Hematopoietic multipotent progenitor cell treated with erythropoietin and hydrocortisone succinate and interleukin-3 and kit ligand, for 8 days (in vitro differentiated cells): ENCODE measurements around the gene KLHDC4.
"Not testable (repeated sequence)": the region's sequence is repeated elsewhere in the genome, so short reads cannot be mapped to it uniquely, and the experiment has no call there.

Experiments
- DNase-seq: peaks from one replicate; pipeline ENCODE4 v3.0.0-alpha.2; 2015

Gene KLHDC4

DNA sequence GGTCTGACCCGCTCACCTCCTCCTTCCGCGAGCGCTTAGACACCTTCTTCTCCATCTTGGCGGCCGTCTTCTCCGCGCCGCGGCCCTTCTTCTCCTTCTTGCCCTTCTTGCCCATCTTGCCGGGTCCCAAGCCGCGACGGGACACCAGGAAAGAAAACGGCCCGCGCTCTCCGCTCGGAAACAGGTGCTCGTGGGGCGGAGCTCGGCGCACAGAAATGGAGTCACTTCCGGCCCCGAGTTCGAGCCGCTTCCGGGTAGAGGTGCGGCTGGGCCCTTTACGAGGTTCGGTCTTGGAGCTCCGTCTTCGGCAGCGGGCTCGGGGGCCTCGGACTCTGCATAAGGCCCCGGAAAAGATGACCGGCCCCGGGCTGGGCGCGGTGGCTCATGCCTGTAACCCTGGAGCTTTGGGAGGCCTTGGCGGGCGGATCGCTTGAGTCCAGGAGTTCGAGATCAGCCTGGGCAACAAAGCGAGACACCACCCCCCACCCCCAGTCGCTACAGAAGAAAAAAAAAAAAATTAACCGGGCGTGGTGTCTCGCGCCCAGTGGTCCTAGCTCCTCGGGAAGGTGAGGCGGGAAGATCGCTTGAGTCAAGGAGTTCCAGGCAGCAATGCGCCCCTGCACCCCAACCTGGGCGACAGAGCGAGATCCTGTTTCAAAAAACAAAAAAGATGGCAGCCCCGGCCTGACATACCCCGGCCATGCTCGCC lies at the start of gene KLHDC4:
TSS of gene KLHDC4 (minus strand) at position 211 of the 709 bp plus-strand sequence. CDS start at position 115, 96 bp downstream.
- DNase-seq: peak; percentile 88

DNA sequence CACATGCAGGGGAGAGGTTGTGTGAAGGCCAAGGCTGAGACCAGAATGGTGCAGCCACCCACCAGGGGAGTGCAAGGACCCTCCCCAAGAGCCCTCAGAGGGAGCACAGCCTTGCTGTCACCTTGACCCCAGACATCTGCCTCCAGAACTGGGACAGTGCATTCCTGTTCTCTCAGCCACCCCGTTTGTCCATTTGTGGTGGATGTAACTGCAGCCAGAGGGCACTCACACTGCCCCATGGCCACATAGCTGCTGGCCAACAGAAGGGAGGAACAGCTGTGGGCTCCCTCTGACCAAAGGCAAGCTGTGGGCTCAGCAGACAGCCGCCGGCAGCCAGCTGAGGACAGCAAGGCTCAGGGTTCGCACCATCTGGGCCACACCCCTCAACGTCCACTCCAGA lies 49.8 kb upstream of the KLHDC4 start:
- no peak for DNase-seq

DNA sequence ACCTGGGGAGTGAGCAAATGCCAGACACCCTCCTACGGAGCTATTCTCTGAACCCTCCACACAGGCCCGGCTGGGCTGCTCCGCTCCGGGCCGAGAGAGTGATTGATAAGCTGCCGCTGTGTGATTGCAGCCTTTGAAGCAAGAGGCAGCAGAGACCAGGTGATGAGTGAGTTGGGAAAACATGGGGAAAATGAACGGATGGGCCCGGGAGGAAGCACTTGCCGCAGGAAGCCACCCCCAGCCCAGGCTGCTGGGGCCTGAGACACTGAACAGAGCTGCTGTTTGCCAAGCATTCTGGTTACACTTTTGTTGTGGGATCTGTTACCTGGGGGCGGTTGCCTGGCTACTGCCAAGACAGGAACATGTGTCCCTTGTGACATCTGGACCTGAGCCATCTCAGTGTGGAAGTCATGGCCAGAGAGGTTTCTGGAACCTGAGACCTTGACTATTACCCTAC lies 46.4 kb upstream of the KLHDC4 start:
- no peak for DNase-seq

DNA sequence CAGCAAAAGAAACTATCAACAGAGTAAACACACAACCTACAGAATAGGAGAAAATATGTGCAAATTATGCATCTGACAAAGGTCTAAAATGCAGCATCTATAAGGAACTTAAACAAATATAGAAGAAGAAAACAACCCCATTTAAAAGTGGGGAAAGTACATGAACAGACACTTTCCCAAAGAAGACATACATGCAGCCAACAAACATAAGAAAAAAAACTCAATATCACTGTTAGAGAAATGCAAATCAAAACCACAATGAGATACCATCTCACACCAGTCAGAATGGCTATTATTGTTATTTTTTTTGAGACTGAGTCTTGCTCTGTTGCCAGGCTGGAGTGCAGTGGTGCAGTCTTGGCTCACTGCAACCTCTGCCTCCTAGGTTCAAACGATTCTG lies 45.7 kb upstream of the KLHDC4 start:
- not testable (repeated sequence) for DNase-seq

DNA sequence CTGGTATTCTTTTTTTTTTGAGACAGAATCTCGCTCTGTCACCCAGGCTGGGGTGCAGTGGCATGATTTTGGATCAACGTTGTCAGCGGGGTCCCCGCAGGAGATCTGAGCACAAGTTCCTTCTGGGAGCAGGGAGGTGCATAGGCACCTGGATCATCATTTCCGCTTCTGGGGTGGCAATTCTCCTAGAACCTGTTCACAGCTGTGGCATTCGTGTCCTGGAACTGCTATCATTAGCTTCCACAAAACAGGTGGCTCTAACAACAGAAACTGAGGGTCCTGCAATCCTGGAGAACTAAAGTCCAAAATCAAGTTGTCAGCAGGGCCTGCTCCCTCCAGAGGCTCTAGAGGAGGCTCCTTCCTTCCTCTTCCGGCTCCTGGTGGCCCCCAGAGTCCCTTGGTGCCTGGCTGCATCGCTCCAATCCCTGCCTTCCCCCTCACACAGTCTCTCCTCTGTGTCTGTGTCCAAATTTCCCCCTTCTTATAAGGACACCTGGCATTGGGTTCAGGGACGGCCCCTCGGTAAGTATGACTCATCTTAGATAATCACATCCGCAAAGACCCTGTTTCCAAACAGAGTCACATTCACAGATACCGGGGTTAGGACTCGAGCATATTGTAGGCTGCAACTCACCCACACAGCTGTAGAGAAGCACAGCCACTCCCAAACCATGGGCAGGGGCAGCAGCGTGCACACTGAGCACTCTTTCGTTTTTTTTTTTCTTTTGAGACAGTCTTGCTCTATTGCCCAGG lies 43.5 kb upstream of the KLHDC4 start:
- no peak for DNase-seq

DNA sequence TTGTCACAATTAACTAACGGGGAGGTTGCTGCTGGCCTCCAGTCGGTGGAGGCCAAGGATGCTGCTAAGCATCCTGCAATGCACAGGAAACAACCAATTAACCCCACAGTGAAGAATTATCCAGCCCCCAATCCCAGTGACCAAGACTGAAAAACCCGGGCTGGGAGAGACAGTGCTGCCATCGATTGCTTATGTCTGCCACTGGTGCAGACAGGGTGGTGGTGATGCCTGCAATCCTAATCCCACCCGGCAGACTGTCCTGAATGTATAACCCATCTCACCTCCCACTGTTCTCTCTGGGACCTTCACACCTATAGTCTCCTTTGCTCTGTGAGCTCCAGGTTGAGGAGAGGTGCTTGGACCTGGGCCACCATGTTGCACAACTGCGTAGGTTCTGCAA lies 42.3 kb upstream of the KLHDC4 start:
- DNase-seq: no peak

DNA sequence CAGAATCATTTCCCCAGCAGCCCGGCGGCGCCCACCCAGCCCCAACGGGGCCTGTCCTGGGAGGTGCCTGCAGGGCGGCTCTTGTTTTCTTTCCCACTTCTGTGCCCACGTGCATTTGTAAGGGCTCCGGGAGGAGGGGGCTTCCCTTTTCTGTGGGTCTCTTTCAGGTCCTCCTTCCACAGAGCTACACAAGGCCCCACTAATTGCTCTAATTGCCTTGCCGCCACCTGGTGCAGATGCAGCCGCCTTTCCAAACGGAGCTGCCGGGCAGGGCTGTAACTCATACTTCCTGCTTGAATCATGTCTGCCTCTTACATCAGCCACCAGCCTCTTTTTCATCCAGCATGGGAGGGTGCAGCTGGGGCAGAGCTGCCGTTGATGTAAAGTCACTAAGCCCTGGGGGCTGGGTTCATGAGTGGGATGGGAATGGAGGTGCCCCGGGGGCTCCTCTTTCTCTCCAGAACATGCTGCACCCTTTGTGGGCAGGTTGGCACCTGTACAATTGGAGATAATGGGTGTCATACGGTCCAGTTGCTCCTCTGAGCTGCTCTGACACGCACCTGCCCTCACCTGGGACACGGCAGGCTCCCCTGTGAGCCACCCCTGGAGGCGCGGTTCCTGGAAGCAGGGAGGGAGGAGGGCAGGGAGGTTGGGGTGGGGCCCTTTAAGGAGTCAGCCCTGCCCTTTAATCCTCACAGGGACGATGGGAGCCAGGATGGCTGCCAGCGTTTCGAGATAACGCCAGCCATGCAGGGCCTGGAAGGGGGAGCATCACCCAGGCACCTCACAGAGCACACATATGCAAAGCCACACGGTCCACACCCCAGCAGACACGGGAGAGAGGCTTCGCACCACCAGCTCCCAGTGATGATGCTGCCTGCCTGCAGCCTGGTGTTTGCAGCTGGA lies 41.1 kb upstream of the KLHDC4 start:
- peak; percentile 86 for DNase-seq

DNA sequence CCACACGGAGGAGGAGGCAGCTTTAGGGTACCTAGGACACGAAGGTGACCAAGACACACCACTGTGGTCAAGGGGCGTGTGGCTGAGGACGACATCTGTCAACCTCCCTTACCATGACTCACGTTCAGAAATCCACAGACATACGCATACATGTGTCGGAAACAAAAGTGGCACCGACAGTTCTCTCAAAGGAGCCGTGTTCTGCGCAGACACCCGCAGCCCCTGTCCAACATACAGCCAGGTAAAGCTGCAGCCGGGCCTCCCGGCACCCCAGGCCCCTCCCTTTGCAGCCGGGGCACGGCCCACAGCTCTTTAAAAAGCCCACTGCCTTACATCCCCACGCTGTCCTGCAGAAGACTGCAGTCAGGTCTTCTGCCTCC lies 40.5 kb upstream of the KLHDC4 start:
- DNase-seq: no peak

DNA sequence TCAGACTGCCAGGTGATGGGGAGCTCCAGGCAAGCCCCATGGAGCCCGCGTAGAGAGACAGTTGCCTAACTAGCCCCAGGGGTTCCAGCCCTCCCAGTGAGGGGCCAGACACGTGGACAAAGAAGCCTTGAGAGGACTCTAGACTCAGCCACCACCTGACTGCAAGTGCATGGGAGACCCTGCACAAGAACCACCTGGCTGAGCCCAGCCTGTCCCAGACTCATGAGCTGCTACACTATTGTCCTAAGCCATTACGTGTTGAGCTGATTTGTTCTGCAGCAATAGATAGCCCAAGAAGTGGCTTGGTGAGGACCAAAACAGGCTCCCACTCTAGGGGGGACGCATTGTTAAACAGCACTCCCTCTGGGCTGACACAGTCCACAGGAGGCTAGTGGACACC lies 37.6 kb upstream of the KLHDC4 start:
- no peak for DNase-seq

DNA sequence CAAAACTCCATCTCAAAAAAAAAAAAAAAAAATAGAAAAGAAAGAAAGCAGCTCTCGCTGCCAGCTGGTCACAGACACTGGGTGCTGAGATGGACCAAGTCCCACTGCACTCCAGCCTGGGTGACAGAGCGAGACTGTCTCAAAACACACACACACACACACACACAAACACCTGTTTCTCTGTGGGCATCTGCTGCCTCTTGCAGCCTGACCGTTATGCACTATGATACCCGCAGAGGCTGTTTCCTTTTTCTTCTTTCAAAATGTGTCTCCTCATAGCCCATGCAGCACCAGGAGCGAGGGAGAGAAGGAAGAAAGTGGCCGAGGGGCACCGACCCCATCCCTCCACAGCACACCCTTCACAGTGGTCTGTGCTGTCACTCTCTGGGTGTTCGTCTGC lies 36.9 kb upstream of the KLHDC4 start:
- DNase-seq: no peak

DNA sequence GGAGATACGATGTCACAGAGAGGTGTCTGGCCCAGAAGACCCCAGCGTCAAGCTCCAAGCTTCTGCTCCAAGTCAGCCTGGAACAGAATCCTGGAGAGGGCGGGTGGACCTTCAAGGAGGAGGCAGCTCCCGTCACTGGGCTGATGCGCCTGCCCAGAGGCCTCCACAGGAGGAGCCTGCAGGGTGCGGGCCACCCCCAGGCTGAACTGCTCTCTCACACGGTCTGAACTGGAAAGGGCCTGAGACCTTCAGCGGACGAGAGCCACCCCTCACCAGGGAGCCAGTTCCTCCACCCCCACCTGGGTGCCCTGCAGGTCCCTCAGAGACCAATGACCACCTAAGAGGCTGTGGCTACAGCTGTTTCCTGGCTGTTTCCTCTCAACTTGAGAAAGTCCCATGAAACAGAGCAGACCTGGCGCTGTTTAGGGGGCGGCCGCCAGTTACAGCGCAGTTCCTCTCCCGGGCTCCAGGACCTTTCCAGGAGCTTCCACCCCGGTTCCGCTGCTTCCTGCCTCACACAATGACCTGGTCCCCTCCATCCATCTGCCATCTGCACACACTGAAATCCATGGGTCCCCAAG lies 36.0 kb upstream of the KLHDC4 start:
- DNase-seq: no peak

DNA sequence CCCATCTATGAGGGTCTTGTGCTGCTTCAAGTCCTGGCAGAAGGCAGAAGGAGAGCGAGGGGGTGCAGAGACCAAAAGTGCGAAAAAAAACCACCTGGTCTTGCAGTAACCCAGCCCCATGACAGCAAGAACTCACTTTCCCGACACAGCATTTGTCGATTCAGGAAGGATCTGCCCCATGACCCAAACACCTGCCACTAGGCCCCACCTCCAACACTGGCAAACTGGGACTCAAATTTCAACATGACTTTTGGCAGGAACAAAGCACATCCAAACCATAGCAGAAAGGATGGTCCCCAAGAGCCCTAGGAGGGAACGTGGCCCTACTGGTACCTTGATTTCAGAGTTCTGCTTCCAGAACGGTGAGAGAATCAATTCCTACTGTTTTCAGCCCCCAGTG lies 34.7 kb upstream of the KLHDC4 start:
- no peak for DNase-seq

DNA sequence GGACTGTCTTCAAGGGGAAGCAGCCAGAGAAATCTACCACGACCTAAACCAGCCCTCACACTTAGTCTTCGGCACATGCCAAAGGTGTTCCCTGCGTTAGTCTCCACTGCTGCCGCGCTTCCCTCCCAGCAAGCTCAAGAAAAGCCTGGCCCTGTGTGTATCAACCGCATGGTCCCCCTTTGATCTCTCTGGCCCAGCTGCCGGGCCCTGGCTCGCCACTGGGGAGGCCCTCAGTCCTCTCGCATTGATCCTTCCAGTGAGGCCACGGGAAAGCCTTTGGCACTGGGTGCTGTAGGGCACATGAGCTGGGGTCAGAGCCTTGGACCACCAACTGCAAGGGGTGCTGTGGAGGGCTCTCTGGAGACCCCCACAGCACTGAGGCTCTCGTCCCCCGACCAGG lies 29.6 kb upstream of the KLHDC4 start:
- DNase-seq: no peak

DNA sequence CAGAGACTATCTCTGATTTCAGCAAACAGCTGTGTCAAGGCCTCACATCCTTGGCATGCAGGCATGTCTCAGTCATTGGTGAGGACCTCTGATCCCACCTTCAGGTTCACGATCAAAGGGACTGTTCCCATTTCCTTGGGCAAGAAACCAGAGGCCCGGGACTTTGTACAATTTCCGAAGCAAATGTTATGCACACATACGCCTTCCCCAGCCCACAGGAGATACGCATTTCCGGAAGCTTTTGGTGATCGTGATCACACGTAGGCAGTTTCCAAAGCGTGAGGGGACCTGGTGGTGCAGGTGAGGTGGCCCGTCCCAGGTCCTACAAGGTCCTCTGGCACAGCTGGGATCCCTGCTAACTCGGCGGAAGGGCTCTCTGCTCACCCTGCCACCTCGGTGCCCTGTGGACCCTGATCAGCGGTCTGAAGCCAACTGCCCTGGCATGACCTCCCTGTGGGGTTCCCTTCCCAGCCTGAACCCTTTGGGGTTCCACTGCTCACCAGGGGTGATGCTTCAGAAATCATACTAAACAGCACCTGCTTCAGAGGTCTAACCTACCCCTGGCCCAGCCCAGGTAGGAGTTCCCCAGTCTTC lies 28.8 kb upstream of the KLHDC4 start:
- no peak for DNase-seq

DNA sequence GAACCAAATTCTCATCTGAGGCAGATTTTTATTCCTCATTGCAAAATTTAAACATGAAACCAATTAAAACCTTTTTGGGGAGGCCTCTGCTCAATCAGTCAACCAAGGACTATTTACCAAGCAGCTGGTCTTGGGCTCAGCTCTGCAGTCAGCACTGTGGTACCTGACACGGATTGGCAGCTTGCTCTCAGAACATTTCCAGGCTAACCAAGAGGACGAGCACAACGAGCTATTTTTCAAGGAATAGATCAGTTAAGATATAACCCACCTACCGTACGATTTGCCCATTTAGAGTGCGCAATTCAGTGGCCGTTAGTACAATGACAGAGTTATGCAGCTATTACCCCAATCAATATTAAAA lies 26.4 kb upstream of the KLHDC4 start:
- DNase-seq: no peak

DNA sequence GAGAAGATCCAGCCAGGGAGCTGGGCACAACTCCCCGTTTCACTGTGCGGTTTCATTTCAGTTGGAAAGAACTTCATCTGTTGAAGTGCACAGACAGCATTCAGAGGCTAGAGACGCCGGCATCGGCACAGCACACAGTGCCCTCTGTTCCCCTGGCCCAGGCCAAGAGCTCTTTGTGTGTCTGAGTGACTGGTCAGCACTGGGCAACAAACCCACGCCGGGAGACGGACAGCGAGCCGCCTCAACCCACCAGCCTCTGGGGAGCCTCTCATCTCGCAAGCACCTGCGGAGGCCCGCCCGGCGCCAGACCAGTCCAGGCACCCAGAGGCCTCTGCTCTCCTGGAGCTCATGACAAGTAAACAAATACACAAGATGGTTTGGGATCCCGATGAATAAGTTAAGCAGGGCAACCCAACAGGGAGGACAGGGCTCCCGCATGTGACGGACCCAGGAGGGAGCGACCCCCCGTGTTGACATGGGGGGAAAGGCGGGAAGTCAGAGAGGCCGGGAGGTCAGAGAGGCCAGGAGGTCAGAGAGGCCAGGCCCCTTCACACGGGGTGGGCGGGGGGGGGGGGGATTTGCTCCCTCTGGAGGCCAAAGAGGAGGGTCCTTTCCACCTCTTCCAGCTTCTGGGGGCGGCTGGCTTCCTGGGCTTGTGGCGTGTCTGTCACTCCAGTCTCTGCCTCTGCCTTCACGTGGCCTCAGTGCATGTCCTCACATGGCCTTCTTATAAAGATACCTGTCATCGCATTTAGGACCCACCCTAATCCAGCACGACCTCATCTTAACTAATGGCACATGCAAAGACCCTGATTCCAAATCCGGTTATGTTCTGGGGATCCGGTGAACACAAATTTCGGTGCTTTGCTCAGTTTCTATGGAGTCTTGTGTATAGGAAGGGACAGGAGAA lies 25.8 kb upstream of the KLHDC4 start:
- no peak for DNase-seq

DNA sequence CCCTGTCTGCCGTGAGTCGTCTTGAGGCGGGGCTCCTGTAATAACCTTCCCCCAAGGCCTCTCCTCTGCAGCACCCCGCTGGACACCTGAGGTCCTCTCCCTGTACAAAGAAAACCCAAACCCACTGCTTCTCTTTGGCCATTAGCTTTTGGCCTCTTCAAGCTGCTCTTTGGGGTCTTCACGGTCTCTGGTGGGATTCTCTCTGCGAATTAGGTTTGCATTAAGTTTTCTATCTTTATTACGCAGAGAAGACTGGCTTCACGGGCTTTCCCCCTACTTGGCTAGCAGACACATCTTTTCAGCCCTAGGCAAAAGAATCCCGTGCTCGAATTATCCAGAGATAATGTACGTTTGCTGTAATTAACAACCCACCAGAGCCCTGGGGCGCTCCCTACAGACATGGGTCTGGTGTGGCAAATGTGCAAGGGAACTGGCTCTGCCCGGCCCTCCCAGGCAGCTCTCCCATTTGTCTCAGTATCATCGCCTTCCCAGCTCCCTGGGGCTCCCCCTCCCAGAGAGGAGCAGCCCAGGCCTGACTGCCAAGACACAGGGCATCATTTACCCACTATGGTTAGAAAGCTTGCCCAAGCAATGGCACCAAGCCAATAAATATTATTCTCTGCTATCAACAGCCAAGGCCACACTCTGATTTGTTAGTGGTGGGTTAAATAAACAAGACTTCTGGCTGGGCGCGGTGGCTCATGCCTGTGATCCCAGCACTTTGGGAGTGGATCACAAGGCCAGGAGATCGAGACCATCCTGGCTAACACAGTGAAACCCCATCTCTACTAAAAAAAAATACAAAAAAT lies 24.7 kb upstream of the KLHDC4 start:
- no peak for DNase-seq

DNA sequence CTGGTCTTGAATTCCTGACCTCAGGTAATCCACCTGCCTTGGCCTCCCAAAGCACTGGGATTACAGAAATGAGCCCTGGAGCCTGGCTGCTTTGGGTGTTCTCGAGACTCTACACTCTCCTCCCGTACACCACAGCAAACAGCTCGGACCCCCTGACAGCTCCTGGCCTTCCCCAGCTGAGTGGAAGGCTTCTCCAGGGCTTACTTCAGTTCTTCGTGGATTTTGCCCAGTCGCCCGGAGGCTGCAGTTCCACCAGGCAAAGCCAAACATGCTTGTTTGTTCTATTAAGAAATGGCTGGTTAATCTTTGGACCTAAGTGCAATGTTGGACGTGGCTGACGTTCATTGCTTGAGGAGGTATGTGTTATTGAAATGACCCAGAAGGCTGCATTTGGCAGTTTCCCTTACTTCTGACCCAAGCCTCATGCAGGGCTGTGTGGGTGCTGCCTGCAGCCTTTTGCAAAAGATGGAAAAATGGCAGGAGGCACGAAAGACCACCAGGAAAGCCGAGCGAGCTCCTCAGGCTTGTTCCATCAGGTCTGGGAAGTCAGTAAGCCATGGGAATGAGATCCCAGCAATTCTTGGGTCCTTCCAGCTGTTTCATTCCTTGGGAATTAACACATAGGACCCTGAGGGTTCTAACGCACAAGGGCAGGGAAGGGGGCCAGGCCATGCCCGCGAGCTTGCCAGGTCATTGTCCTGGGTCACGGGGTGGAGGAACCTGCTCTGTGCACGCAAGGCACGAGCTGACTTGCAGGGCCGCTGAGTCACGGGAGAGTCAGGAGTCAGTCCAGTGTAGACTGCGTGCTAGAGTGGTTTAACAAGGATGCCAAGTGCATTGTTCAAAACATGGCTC lies 23.9 kb upstream of the KLHDC4 start:
- DNase-seq: no peak

DNA sequence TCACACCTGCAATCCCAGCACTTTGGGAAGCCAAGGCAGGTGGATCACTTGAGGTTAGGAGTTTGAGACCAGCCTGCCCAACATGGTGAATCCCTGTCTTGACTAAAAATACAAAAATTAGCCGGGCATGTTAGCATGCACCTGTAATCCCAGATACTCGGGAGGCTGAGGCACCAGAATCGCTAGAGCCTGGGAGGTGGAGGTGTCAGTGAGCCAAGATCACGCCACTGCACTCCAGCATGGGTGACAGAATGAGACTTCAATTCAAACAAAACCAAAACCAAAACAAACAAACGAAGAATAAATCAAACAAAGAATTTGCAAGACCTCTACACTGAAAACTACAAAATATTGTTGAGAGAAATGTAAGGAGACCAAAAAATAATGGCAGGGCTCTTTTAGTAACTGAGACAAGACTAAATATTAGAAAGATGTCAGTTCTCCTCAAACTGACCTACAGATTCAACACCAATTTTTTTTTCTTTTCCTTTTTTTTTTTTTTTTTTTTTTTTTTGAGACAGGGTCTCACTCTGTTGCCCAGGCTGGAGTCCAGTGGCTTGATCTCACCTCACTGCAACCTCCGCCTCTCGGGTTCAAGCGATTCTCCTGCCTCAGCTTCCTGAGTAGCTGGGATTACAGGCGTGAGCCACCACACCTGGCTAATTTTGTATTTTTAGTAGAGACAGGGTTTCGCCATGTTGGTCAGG lies 23.1 kb upstream of the KLHDC4 start:
- DNase-seq: not testable (repeated sequence)
